GM18507 (cell line): ENCODE data around the gene MME.

Experiments
- DNase-seq: peaks from one replicate; pipeline ENCODE4 v3.0.0; 2011; ENCODE audit warnings: low read depth; ENCODE audit not compliant: insufficient read length; ENCODE audit errors: extremely low spot score
- FAIRE-seq: peaks from 2 replicates; lab custom pipeline; 2011; peaks lifted over from hg19 to GRCh38; lab: Jason Lieb, UNC

The MME gene

DNA sequence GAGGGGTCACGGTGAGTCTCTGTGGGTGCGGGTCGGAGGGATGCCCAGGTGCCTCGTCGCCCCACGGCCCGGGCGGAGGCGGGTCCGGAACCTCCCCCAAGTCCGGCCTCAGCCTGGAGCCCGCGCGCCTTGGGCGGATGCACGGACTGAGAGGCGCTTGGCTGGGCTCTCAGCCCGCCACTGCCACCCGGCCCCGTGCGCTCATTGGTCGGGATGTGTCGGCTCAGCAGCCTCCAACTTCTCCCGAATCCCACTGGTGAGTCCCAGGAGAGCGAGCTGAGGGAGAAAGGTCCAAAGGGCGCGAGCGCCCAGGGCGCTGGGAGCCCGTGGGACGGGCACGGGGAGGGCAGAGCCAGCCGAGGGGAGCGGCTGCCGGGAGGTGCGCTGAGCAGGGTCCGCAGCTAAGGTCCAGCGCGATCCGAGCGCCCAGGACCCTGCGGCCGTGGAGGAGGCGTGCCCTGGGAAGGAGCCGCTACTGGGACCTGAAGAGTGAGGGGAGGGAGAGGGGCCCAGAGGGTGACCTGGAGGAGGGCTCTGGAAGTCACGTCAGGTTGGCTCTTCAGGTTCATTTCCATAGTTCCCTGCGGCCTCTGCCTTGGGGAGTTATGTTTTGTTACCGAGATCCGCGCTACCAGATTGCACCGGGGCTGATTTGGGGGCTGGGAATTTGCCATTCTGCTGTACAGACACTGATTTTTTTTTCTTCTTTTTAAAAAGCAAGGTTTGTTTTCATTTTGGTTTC lies at the start of gene MME:
TSS of gene MME (plus strand) at position 574 of the 742 bp plus-strand sequence. CDS start 3,849 bp downstream, outside the sequence.
- FAIRE-seq = no peak
- no peak for DNase-seq

DNA sequence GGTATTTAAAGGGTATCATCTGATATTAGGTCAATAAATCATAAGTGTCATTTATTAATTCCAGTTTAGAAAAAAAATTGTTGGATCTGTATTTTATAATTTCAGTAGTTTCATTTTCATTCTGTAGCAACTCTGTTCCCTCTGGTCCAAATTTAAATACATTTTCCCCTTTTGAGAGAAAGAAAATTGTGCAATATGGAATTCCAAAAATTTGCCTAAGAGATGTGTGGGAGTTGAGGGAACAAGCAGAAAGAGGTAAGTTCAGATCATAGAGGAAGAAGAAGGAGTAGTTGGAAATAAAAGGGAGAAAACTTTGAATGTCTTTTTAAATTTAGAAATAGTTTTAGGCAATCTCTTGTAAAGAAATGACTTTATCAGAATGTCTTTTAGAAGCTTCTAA lies 48.9 kb upstream of the MME start:
- FAIRE-seq (no peak), DNase-seq (no peak)

DNA sequence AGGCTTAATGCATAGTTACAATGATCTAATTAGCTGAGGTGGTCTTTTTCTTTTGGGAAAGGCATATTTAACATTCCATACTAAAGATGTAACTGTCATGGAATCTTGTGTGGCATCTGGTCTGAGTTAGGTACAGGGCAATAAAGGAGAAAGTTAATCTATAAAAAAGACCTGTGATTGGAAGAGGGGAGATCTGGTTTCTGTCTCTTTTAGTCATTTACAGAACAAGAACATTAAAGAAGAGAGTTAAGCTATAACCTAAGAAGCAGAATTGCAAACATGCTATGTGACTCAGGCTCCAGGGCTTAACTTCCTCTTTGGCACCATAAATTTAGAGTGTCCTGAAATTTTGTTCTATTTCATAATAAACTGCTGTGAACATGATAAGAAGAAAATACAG lies 47.2 kb upstream of the MME start:
- FAIRE-seq = no peak
- no peak for DNase-seq

DNA sequence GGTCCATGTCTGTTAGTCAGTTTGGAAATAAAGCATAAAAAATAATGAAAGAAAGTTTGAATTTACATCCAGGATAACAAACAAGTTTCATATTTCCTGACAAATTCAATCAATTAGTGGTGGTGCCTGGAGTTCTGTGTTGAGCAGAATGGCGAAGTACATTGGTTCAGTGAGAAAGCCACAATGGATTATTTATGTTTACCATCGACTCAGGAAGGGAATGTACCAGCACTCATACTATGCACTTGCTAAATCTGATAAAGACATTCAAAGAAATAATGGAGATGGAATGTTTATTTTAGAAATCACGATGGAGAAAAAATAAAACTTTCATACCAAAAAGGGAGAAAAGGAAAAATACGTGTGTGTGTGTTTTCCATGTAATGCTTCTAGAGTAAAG lies 45.3 kb upstream of the MME start:
- FAIRE-seq = no peak
- DNase-seq = no peak

DNA sequence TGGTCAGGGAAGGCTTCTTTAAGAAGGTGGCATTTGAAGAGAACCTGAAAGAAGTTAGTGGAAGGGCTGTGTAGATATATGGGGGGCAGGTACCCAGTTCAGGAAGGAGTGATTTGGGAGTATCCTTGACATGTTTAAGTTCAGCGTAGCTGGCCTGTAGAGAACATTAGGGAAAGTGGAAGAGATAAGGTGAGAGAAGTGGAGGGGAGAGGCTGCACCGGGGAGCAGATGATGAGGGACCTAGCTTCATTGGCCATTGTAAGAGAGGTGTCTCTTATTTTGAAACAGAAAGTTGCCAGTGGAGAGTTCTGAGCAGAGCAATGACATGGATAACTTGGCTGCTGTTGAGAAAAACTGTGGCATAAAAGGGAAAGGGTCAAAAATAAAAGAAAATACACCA lies 44.6 kb upstream of the MME start:
- DNase-seq (no peak), FAIRE-seq (no peak)

DNA sequence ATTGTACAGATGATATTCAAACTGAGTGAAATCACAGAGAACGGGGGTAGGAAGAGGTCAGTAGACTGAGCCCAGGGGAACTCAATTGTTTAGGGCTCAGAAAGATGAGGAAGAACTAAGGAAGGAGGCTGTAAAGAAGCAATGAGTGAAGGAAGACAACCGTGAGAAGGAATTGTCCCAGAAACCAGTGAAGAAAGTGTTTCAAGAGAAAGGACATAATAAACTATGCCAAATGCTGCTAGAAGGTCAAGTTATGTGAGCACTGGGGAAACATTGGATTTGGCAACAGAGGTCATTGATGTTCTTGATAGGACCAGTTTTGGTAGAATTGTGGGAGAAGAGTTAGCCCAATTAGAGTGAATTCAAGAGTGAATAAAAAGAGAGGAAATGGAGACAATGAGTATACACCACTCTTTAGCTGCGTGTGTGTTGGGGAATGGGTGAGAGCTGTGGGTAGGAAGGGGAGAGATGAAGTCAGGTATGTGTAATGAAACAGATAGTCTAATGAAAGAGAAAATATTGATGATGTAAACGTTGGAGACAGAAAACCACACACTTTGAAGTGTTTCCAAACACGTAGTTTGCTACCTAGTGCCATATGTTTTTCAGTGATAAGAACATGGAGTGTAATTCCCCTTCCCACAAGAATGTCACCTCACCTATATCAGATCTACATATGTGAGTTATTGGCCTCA lies 42.5 kb upstream of the MME start:
- DNase-seq = no peak
- no peak for FAIRE-seq

DNA sequence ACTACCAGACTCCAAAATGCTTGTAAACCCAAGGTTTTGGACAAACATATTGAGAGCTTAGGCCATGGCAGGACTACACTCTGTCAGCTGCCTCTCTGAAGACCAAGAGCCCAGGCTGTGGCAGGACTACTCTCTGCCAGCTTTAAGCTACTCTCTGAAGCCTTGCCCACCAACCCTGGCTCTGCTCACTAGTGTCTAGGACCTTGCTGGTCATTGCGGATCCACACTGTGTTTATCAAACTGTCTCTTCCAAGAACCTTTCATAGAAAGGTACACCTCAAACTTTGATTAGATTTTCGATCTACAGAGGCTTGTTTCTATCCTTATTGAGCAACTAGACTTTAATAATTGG lies 41.9 kb upstream of the MME start:
- FAIRE-seq = no peak
- no peak for DNase-seq

DNA sequence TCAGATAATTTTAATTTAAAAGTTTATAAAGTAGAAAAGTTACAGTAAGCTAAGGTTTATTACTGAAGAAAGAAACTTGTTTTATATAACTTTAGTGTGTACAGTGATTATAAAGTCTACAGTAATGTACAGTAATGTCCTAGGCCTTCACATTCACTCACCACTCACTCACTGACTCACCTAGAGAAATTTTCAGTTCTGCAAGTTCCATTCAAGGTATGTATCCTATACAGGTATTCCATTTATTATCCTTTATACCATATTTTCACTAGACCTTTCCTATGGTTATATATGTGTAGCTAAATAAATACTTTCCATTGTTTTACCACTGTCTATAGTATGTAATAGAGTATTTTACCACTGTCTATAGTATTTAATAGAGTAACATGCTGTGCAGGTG lies 33.2 kb upstream of the MME start:
- DNase-seq (no peak), FAIRE-seq (no peak)

DNA sequence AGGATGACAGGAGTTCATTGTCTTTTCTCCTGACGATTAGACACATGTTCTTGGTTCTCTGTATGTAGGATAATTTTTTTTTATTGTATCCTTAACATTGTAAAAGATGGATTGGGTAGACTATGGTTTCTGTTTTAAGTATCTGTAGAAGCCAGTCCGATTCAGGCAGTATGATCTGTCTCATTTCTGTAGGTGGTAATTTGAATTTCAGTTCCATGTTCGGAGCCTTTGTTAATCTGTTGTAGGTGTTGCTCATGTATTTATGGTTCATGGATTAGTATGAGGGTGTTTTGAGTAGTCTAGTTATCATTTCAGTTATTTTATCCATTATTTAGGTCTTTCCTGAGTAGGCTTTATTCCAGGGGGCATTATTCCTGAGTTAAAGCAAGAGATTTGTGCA lies 32.4 kb upstream of the MME start:
- FAIRE-seq (no peak), DNase-seq (no peak)

DNA sequence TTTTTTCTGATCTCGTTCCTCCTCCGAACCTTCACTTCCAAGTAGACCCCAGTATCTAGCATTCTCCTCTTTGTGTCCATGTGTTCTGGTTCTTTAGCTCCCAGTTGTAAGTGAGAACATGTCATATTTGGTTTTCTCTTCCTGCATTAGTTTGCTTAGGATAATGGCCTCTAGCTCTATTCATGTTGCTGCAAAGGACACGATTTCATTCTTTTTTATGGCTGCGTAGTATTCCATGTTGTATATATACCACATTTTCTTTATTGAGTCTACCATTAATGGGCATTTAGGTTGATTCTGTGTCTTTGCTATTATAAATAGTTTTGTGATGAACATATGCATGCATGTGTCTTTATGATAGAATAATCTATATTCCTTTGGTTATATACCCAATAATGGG lies 30.2 kb upstream of the MME start:
- no peak for FAIRE-seq
- DNase-seq = no peak

DNA sequence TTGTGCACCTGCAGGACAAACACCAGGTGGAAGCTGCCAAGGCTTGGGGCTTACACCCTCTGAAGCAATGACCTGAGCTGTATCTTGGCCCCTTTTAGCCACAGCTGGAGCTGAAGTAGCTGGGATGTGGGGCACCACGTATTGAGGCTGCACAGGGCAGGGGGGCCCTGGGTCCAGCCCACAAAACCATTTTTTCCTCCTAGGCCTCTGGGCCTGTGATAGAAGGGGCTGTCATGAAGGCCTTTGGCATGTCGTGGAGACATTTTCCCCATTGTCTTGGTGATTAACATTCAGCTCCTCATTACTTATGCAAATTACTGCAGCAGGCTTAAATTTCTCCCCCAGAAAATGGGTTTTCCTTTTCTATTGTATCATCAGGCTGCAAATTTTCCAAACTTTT lies 27.6 kb upstream of the MME start:
- DNase-seq (no peak), FAIRE-seq (no peak)

DNA sequence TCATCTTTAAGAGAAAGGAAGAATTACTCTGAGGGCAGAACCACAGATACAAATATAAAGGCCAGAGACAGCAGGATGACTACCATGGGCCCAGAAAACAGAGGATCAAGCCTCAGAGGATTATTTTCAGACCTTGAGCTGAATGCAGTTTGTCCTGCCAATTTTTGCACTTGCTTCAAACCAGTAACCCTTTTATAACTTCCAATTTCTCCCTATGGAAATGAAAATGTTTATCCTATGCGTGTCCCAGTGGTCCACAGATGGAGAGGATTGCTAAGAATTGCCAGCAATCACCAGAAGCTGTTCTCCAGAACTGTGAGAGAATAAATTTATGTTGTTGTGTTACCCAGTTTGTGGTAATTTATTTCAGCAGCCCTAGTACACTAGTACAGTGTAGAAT lies 26.4 kb upstream of the MME start:
- DNase-seq (no peak), FAIRE-seq (no peak)

DNA sequence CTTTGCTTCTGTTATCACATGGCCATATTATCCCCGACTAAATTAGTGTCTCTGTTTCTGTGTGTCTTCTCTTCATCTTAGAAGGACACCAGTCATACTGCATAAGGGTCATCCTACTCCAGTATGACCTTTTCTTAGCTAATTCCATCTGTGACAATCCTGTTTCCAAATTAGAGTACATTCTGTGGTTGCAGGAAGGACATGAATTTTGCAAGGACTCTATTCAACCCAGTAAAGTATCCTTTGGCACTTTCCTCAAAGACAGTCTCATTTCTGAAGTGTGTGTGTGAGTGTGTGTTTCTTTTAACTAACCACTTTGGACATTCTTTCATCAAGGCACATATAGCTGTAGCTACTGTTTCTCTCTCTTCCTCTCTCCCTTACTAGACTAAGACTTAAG lies 15.2 kb upstream of the MME start:
- DNase-seq (no peak), FAIRE-seq (no peak)

DNA sequence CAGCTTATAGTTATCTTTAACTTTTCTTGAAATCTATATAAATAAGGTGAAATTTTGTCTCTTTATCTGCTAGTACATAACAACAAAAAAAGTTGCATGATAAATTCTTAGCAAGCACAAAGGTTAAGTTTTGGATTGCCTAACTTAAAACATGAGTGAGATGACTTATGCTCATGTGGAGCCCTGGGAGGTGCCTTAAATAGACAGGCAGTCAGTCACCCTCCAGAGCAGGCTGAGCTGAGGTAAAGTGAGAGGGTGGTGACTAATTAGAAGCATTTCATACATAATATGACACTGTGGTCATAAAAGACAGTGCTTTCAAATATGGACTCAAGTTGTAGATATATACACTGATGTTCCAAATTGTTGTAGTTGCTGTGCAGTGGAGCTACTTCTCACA lies 14.6 kb upstream of the MME start:
- no peak for FAIRE-seq
- DNase-seq = no peak

DNA sequence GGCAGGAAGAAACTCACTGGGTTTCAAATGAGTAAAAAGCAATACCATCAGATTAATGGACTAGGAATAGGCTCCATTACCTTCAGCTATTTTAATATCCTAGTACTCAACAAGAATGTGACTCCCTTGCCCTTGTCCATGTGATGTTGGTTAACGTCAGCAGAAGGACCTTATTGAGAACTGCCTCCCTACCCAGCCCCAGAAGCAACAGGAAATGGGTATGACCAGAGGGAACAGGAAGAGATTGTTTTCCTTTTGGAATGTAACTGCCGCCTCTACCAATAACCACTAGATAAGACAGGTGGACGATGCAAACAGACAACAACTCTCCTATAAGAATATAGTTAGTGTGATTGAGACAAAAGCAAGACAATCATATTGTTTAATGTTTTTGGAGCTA lies 10.4 kb upstream of the MME start:
- DNase-seq = no peak
- FAIRE-seq = no peak

DNA sequence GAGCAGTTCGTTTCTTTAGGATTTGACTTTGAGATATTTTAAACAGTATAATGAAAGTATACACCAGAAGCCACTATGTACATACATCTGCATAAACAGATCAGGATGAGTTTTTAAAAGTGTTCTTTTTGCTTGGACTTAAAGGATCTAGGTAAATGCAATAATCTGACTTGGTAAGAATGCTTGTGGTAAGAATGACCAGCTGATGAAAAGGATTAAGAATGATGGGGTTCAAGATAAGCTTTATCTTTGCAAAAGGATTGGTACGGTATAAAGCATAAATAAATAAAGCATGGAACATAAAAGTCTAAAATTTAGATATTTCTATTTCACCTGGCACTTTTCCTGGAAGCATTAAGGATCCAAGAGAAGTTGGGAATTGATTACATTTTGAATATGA lies 9.8 kb upstream of the MME start:
- DNase-seq (no peak), FAIRE-seq (no peak)

DNA sequence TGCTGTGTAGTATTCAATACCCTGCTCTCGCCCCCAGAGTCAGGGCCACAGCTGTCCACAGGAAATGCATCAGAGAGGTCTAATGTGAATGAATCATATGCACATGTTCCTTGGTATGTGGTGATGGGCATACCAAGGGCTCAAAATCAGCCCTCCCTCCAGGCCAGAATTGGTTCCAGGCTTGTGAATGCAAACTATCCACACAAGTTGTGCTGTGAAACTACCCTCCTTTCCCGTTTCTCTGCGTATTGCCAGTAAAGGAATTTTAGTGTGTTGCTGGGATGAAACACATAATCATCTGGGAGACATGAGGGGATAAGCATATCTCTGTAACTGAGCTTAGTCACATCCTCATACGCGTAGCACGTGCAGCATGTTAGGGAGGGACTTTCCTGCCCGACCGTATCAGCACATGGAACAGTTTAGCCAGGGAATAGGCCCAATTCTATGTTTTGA lies 9.2 kb upstream of the MME start:
- DNase-seq = no peak
- no peak for FAIRE-seq

DNA sequence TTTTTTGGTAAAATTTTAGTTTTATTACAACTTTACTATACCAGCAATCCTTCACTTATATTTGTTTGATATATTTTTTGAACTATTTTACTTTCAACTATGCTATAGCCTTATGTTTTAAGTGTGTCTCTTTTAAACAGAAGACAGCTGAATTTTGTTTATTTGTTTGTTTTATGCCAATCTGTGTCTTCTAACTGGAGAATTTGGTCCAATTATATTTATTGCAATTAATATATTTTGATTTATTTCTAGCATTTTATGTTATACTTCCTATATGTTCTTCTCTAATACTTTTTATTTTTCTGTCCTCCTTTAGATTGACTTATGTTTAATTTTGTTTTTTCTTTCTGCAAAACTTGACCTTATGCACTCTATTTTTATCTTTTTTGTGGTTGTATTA lies 4.9 kb upstream of the MME start:
- DNase-seq = no peak
- FAIRE-seq = no peak

DNA sequence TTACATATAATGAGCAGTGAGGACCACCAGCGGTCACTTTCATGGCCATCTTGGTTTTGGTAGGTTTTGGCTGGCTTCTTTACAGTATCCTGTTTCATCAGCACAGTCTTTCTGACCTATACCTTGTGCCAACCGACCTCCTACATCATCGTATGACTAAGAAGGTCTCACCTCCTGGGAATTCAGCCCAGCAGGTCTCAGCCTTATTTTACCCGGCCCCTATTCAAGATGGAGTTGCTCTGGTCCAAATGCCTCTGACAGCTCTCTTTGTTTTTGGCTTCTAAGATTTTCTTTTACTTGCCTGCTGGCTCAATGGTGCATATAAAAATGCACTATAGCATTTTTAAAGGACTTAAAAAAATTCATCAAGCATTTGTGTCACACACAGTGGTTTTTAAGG lies 3.2 kb upstream of the MME start:
- FAIRE-seq = no peak
- no peak for DNase-seq

DNA sequence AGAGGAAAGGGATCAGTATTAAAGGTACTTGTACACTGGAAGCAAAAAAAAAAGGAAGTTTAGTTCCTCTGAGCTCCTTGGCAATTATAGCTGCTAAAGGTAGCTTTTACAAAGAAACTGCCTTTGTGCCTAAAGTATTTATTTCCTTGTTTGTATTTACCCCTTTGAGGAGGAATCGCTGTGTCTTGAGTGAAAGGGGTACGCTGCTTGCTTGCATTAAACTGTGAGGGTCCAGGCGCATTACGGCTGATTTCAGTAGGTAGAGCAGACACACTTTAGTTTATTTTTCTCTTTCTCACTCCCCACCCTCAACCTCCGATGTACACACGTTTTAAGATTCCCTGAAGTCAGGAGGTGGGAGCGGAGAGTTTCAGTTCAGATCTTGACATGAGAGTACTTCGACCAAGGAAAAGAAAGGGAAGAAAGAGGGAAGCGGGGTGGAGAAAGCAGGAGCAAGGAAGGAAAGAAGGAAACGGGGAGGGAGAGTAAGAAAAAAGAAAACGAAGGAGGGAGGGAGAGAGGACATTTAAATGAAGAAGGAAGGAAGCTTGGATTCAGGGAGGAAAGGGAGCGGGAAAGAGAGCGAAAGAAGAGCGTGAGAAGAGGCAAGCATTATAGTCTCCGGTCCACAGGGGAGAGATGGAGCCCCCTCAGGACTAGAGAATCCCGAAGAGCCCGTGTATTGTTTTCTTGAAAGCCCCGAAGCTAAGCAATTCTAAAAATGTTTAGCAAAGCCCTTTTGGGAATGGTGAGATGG lies 1.2 kb upstream of the MME start:
- DNase-seq (no peak), FAIRE-seq (no peak)

DNA sequence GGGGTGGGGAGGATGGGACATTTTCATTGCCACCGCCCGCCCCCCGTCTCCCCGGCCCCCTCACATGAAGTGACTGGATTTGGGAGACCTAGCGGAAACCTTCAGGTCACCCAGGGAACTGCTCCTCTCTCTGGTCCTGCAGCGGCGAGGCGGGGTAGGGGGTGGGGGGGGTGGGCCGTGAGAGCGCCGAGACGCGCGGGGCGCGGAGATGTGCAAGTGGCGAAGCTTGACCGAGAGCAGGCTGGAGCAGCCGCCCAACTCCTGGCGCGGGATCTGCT lies 712 bp upstream of the MME start:
- DNase-seq (no peak), FAIRE-seq (no peak)
